Upper lobe of right lung (tissue), 1 donor: ENCODE results near the gene ZNF236. TPM values are rescaled to one million over a fixed set of nuclear protein-coding genes. Genes with fewer than 3 reads are reported as not detected.

Source experiments
- ATAC-seq: fragments of 200-7000 bp; cut with Tn5 transposase; one replicate; pipeline ENCODE4 v1.9.1; 2020; ENCODE audit warnings: mild to moderate bottlenecking, moderate library complexity
- DNase-seq: peaks from one replicate; pipeline ENCODE4 v3.0.0-alpha.2; 2020
- H3K27ac ChIP-seq: fragments of 200-600 bp; one replicate; pipeline ENCODE4 v1.8.0; 2022
- H3K27me3 ChIP-seq: fragments of 200-600 bp; one replicate; pipeline ENCODE4 v1.8.0; 2022; ENCODE audit warnings: mild to moderate bottlenecking
- H3K36me3 ChIP-seq: fragments of 200-600 bp; one replicate; pipeline ENCODE4 v1.8.0; 2022
- H3K4me1 ChIP-seq: fragments of 200-600 bp; one replicate; pipeline ENCODE4 v1.8.0; 2022
- H3K4me3 ChIP-seq: fragments of 200-600 bp; one replicate; pipeline ENCODE4 v1.8.0; 2022; ENCODE audit warnings: mild to moderate bottlenecking
- H3K9me3 ChIP-seq: fragments of 200-600 bp; one replicate; pipeline ENCODE4 v1.8.0; 2022
- CTCF ChIP-seq: fragments of 200-600 bp; IDR thresholded peaks from one replicate; pipeline ENCODE4 v1.8.0; 2022; ENCODE audit warnings: antibody characterized with exemption
- intact Hi-C: fragments of 100-400 bp; cut with DNase I; formaldehyde crosslinking; loops from one replicate; pipeline ENCODE4 v1.11.0; 2022
- total RNA-seq: library from RNA; stranded (reverse); fragmentation: NEBNext Ultra II Directional; extraction: Animal tissue kit (Norgen Biotek cat#: 25700); gene quantifications from one replicate; pipeline ENCODE4 v1.2.1, GENCODE V29; 2021
- donor health status: DM: no; HTN: yes; CAD: no; lungs with severe emphysema.

The ZNF236 gene
- total RNA-seq, 1 donor from 2014 or later: 14.9 TPM

DNA sequence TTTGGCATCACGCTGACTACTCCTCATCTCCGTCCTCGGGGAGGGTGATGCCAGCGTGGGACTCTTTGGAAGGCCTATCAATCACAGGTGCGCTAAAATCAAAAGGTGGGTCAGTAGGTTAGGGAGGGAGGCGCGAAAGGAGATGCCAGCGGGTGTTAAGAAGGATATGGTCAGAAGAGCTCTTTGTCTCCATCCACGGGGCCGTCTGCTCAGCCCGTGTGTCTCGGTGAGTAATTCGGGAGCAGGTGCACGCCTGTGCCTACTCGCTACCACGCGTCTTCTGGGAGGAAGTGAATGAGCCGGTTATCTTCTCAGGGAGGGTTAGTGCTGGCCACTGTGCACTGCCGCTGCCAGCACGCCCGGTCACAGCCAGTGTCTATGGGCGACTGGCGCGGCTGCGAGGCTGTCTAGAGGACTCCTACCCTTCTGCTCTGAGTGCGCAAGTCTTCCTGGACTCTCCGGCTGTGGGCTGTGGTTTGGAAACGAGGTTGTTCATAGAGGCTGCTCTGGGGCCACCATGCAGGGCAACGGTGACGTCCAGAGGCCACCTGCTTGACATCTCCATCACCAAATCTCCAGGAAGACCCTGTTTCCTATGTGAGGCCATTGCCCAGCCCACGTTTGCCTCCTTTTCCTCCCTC lies 156.9 kb downstream of the ZNF236 start:
- no peak overlapping the region for H3K4me3 ChIP-seq
- ATAC-seq (no peak), DNase-seq (no peak)
- no peaks in the 10 kb centered on the region for H3K9me3 ChIP-seq
- no peaks in the 10 kb centered on the region for H3K27me3 ChIP-seq
- TF ChIP-seq CTCF: no peak
- H3K27ac ChIP-seq: no peak overlapping the region
- intact Hi-C loops: no loop called here
- H3K4me1 ChIP-seq: peaks cover 4% of the 10 kb centered on the region
- H3K36me3 ChIP-seq: no peaks in the 10 kb centered on the region

- no peak for TF ChIP-seq CTCF
- ATAC-seq (no peak), DNase-seq (no peak)
- intact Hi-C loops: no loop called here
- Histone ChIP-seq H3K27me3 (no peaks in the 10 kb centered on the region), H3K9me3 (no peaks in the 10 kb centered on the region), H3K36me3 (no peaks in the 10 kb centered on the region), H3K4me3 (no peak overlapping the region), H3K27ac (no peak overlapping the region), H3K4me1 (peaks cover 4% of the 10 kb centered on the region)
These were observed 157.5 kb downstream of the ZNF236 start for GRCh38 chr18:76979906-76980305.

- ATAC-seq: no peak
- Histone ChIP-seq H3K4me3 (no peak overlapping the region), H3K4me1 (peaks cover 4% of the 10 kb centered on the region), H3K27me3 (no peaks in the 10 kb centered on the region), H3K36me3 (no peaks in the 10 kb centered on the region), H3K27ac (no peak overlapping the region), H3K9me3 (no peaks in the 10 kb centered on the region)
- intact Hi-C loops: no loop called here
- no peak for TF ChIP-seq CTCF
- DNase-seq: no peak
These were observed 158.5 kb downstream of the ZNF236 start for GRCh38 chr18:76980663-76981395.

DNA sequence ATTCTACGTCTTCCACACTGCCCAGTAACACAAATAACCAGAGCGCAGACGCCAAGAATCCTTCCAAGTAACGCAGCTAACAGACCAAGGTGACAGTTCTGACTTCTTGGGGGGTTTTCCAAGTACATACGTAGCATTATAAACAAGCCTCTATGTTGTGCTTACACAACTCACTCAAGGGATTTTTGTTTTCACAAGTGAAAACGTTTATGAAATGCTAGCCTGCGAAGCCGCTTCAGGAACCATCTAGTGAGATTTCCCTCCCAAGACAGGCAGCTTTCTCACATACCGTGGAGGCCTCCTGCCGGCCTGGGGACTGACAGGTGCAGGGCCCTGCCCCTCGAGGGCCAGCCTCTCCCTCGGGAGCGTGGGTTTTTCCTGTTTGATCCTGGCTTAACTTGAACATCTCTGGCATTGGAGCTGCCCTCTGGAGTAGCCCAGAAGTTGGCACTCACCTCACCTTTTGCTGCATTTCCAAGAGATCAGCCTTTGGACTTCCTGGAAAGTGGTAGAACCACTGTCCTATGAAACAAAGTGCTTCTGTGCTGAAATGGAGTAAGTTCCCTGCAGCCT lies 159.1 kb downstream of the ZNF236 start:
- H3K4me3 ChIP-seq: no peak overlapping the region
- TF ChIP-seq CTCF: no peak
- intact Hi-C loops: no loop called here

GRCh38 chr18:76982038-76982437 lies 159.7 kb downstream of the ZNF236 start:
- no peaks in the 10 kb centered on the region for H3K27me3 ChIP-seq
- H3K4me1 ChIP-seq: peaks cover 4% of the 10 kb centered on the region
- intact Hi-C loops: no loop called here
- no peak overlapping the region for H3K4me3 ChIP-seq
- no peaks in the 10 kb centered on the region for H3K36me3 ChIP-seq
- no peak overlapping the region for H3K27ac ChIP-seq
- no peak for TF ChIP-seq CTCF
- H3K9me3 ChIP-seq: no peaks in the 10 kb centered on the region
- DNase-seq (no peak), ATAC-seq (no peak)

More for the DNA sequence above, 159.1 kb downstream of the ZNF236 start:
- DNase-seq (no peak), ATAC-seq (no peak)
- no peaks in the 10 kb centered on the region for H3K27me3 ChIP-seq
- H3K4me1 ChIP-seq: peaks cover 4% of the 10 kb centered on the region
- no peaks in the 10 kb centered on the region for H3K36me3 ChIP-seq
- H3K27ac ChIP-seq: no peak overlapping the region
- H3K9me3 ChIP-seq: no peaks in the 10 kb centered on the region
